Aorta (tissue), 5 donors: Measurements from ENCODE around the gene SLC27A4. TPM values are rescaled to one million over a fixed set of nuclear protein-coding genes. Genes with fewer than 3 reads are reported as not detected.

Experiments
- ATAC-seq: fragments of 200-7000 bp; cut with Tn5 transposase; one replicate; pipeline ENCODE4 v1.9.1; 2022; ENCODE audit warnings: moderate library complexity; ENCODE audit not compliant: low FRiP score
- DNase-seq, 2 donors: peaks; one replicate each; pipeline ENCODE4 v3.0.0-alpha.2; 2020
- H3K27ac ChIP-seq, 2 donors: one replicate each; pipeline ENCODE4 v1.5.1; 2013; ENCODE audit warnings: low read length in 2 of 2, mild to moderate bottlenecking in 2 of 2, moderate library complexity in 2 of 2, control low read depth in 1 of 2, inconsistent platforms in 1 of 2, low read depth in 1 of 2
- H3K27me3 ChIP-seq, 2 donors: one replicate each; pipeline ENCODE4 v1.6.1; 2013; ENCODE audit warnings: control low read depth in 1 of 2, low read length in 1 of 2, mild to moderate bottlenecking in 1 of 2, moderate library complexity in 1 of 2; ENCODE audit not compliant: insufficient read depth in 2 of 2, control insufficient read depth in 1 of 2
- H3K36me3 ChIP-seq, 2 donors: one replicate each; pipeline ENCODE4 v1.6.1; 2013; ENCODE audit warnings: control low read depth in 1 of 2, low read length in 1 of 2, mild to moderate bottlenecking in 1 of 2; ENCODE audit not compliant: insufficient read depth in 2 of 2, control insufficient read depth in 1 of 2
- H3K4me1 ChIP-seq, 2 donors: one replicate each; pipeline ENCODE4 v1.6.1; 2013; ENCODE audit warnings: low read length in 2 of 2, control low read depth in 1 of 2, mild to moderate bottlenecking in 1 of 2, moderate library complexity in 1 of 2; ENCODE audit not compliant: insufficient read depth in 2 of 2, control insufficient read depth in 1 of 2
- H3K4me3 ChIP-seq, 2 donors: one replicate each; pipeline ENCODE4 v1.5.1; 2013; ENCODE audit warnings: low read length in 2 of 2, control low read depth in 1 of 2, mild to moderate bottlenecking in 1 of 2
- H3K9me3 ChIP-seq: one replicate; pipeline ENCODE4 v1.6.1; 2013; ENCODE audit warnings: mild to moderate bottlenecking, low read length; ENCODE audit not compliant: control insufficient read depth
- WGBS, 2 donors: extraction: QIAGEN DNeasy Blood & Tissue Kit; methylation state at CpG; one replicate each; pipeline ENCODE4 v1.1.7; 2013; 5-methylcytosine and 5-hydroxymethylcytosine counted together
- intact Hi-C, 2 donors: fragments of 100-400 bp; cut with DNase I; formaldehyde crosslinking; loops; one replicate each; pipeline versions ENCODE4 v1.14.2 to v1.15.0; 2022
- polyA plus RNA-seq, 2 donors: library from polyadenylated mRNA; stranded (reverse); fragments of 200-250 nt; gene quantifications; one replicate each; pipeline ENCODE4 v1.2.3, GENCODE V29; 2013
- total RNA-seq, 2 donors: library from RNA; stranded (reverse); fragmentation: NEBNext Ultra II Directional; extraction: Animal tissue kit (Norgen Biotek cat#: 25700); gene quantifications; one replicate each; pipeline ENCODE4 v1.2.1, GENCODE V29; 2021
- donor health status: healthy with polysubstance abuse.
- donor health status: Bipolar disorder and iron deficiency.
- donor health status: DM: no; HTN: no; CAD: no.
- donor health status: DM: no; HTN: no; CAD: no.
- donor health status: DM: yes; HTN: yes; CAD: no.

The SLC27A4 gene
- total and polyA plus RNA-seq, 4 donors = 9.4 to 25.8 (median 14.3) TPM

DNA sequence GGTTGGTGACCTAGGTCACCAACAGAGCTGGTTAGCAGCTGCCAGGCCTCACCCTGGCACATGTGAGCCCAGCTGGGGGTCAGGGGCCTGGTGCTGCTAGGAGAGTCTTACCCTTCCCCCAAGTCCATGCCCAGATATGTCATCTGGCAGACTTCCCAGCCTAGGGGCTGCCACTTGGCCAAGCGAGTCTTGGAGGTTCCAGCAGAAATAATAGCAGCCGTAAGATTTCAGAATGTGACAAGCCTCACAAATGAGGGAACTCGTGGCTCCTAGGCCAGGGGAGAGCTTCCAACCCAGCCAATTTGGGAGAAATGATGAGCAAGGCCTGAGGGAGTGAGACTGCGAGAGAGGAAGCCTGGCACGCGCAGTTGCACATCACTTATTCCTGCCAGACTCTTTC, 41.9 kb downstream of the SLC27A4 start:
- no peaks in the 10 kb centered on the region for H3K4me1 ChIP-seq
- no peaks in the 10 kb centered on the region for H3K9me3 ChIP-seq
- H3K36me3 ChIP-seq = peaks cover 0 to 3% of the 10 kb centered on the region in 2 donors
- no peak overlapping the region for H3K4me3 ChIP-seq
- ATAC-seq (no peak), DNase-seq (no peak)
- no peaks in the 10 kb centered on the region for H3K27me3 ChIP-seq
- no peak overlapping the region for H3K27ac ChIP-seq
- WGBS, 2 donors = 23 to 34% methylated on average over 6 of the region's 6 CpGs
- intact Hi-C loops = no loop called here

GRCh38 chr9:128383007-128383753, 42.9 kb downstream of the SLC27A4 start:
- no peaks in the 10 kb centered on the region for H3K4me1 ChIP-seq
- H3K4me3 ChIP-seq = no peak overlapping the region
- ATAC-seq (no peak), DNase-seq (no peak)
- 84 to 89% methylated on average over 9 of the region's 9 CpGs for WGBS, 2 donors
- H3K27me3 ChIP-seq = no peaks in the 10 kb centered on the region
- peaks cover 0 to 5% of the 10 kb centered on the region in 2 donors for H3K36me3 ChIP-seq
- H3K27ac ChIP-seq = no peak overlapping the region
- intact Hi-C loops = no loop called here
- no peaks in the 10 kb centered on the region for H3K9me3 ChIP-seq

DNA sequence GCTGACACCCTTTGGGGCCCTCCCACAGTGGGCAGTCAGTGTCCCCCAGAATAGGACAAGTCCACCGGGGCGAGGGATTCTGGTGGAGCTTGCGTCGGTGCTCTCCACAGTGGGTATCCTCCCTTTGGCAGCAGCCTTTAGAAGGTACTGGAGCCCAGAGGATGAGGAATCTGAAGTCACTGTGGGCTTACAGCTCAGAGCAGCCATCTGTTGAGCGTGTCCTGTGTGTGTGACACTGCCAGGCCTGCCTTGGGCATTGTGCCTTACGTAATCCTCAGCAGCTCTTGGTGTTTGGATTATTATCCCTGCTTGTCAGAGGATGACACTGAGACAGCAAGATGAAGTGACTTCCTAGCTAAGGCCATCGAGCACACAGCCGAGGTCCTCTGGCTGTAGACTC, 43.5 kb downstream of the SLC27A4 start:
- H3K36me3 ChIP-seq = peaks cover 0 to 7% of the 10 kb centered on the region in 2 donors
- no peaks in the 10 kb centered on the region for H3K4me1 ChIP-seq
- no peak overlapping the region for H3K4me3 ChIP-seq
- ATAC-seq (no peak), DNase-seq (no peak)
- intact Hi-C loops = no loop called here
- no peaks in the 10 kb centered on the region for H3K9me3 ChIP-seq
- H3K27me3 ChIP-seq = no peaks in the 10 kb centered on the region
- 89 to 94% methylated on average over 8 of the region's 8 CpGs for WGBS, 2 donors
- no peak overlapping the region for H3K27ac ChIP-seq

GRCh38 chr9:128384801-128385495, 44.6 kb downstream of the SLC27A4 start:
- DNase-seq = no peak
- Histone ChIP-seq H3K4me3 (no peak overlapping the region), H3K27me3 (no peaks in the 10 kb centered on the region), H3K9me3 (no peaks in the 10 kb centered on the region), H3K4me1 (no peaks in the 10 kb centered on the region), H3K27ac (no peak overlapping the region), H3K36me3 (peaks cover 0 to 5% of the 10 kb centered on the region in 2 donors)
- 81 to 90% methylated on average over 7 of the region's 7 CpGs for WGBS, 2 donors
- intact Hi-C loops = no loop called here
- no peak for ATAC-seq

DNA sequence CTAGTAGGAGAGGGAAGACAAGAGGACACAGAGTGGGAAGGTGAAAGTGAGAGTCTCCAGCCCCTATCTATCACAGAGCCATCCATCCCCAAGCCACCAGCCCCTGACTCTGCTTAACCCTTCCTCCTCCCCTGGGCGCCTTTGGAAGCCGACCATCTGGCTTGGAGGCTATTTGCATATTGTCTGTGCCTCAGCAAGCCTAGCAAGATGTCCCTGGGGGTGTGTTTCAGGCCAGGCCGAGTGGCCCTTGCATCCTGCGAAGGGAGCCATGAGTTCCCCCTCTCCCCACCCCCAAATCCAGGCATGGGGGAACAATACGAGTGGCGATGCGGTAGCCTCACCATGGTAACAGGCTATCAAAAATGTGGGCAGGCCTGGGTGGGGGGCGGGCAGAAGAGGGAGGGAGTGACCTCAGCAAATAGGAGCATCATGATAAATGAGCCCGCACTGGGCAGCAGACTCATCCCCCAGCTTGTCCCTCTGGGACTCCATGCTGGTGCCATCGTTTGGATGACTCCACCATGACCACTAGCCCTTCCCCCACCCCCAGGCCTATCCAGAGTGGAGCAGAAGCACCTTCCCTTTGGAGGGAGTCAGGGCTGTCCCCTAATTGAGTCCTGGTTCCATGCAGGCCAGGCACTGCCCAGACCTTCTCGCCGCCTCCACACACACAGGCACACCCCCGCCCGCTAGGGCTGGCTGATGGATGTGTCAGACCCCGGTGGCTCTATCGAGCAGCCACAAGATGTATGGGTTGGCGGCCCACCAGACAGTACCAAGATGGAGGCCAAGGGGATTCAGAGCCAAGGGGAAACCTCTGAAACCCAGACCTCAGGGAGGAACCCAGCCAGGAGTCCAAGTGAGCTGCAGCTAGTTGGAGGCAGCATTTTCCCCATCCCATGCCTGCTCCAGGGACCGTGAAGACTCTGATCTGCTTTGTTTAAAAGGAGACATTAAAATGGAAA, 45.5 kb downstream of the SLC27A4 start:
- Histone ChIP-seq H3K4me3 (no peak overlapping the region), H3K27me3 (no peaks in the 10 kb centered on the region), H3K9me3 (no peaks in the 10 kb centered on the region), H3K36me3 (peaks cover 0 to 4% of the 10 kb centered on the region in 2 donors), H3K27ac (no peak overlapping the region), H3K4me1 (no peaks in the 10 kb centered on the region)
- WGBS, 2 donors = 68 to 69% methylated on average over 18 of the region's 18 CpGs
- no peak for DNase-seq
- intact Hi-C loops = no loop called here
- no peak for ATAC-seq

DNA sequence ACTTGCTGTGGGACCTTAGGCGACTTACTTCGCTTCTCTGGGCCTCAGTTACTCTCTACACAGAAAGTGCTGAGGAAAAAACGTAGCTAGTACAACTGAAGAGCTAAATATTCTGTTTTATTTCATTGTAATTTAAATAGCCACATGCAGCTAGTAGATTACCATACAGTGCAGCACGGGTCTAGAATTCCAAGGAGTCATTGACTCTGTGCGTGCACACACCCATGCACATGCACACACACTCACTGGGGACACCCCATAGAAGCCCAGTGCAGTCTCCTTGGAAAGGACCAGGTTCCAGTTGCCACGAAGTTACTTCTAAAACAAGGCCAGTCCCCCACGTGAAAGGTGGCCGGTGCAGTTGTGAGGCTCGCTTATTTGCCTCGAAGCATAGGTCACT, 47.8 kb downstream of the SLC27A4 start:
- H3K27ac ChIP-seq = no peak overlapping the region
- WGBS, 2 donors = 91 to 93% methylated on average over 10 of the region's 10 CpGs
- intact Hi-C loops = no loop called here
- H3K9me3 ChIP-seq = no peaks in the 10 kb centered on the region
- DNase-seq (no peak), ATAC-seq (no peak)
- H3K4me3 ChIP-seq = no peak overlapping the region
- H3K27me3 ChIP-seq = no peaks in the 10 kb centered on the region
- peaks cover 0 to 6% of the 10 kb centered on the region in 2 donors for H3K36me3 ChIP-seq
- no peaks in the 10 kb centered on the region for H3K4me1 ChIP-seq

GRCh38 chr9:128389395-128390149, 49.2 kb downstream of the SLC27A4 start:
- no peaks in the 10 kb centered on the region for H3K4me1 ChIP-seq
- no peaks in the 10 kb centered on the region for H3K9me3 ChIP-seq
- H3K4me3 ChIP-seq = no peak overlapping the region
- peaks cover 0 to 6% of the 10 kb centered on the region in 2 donors for H3K36me3 ChIP-seq
- 84 to 85% methylated on average over 13 of the region's 13 CpGs for WGBS, 2 donors
- ATAC-seq (no peak), DNase-seq (no peak)
- no peaks in the 10 kb centered on the region for H3K27me3 ChIP-seq
- no peak overlapping the region for H3K27ac ChIP-seq
- intact Hi-C loops = no loop called here
